Right lobe of liver (tissue), 6 donors: ENCODE measurements around the gene SERPINA3. TPM values are rescaled to one million over a fixed set of nuclear protein-coding genes. Genes with fewer than 3 reads are reported as not detected.

Experiments used
- ATAC-seq, 4 donors: fragments of 200-7000 bp; cut with Tn5 transposase; one replicate each; pipeline ENCODE4 v1.9.1; 2020; ENCODE audit warnings: mild to moderate bottlenecking in 4 of 4, moderate library complexity in 4 of 4
- DNase-seq, 3 donors: peaks; one replicate each; pipeline ENCODE4 v3.0.0-alpha.2; 2020
- H3K27ac ChIP-seq, 3 donors: fragments of 200-600 bp; one replicate each; pipeline ENCODE4 v1.8.0; 2022
- H3K27me3 ChIP-seq, 2 donors: fragments of 200-600 bp; one replicate each; pipeline ENCODE4 v1.8.0; 2022
- H3K36me3 ChIP-seq, 4 donors: fragments of 200-600 bp; sonication (generic) in 1 of 4; one replicate each; pipeline versions ENCODE4 v1.5.1 to v1.8.0; 2017 to 2022; ENCODE audit warnings: control low read depth in 1 of 4
- H3K4me1 ChIP-seq, 4 donors: fragments of 200-600 bp; sonication (generic) in 1 of 4; one replicate each; pipeline versions ENCODE4 v1.5.1 to v1.8.0; 2017 to 2022; ENCODE audit warnings: control low read depth in 1 of 4
- H3K4me3 ChIP-seq, 3 donors: fragments of 200-600 bp; one replicate each; pipeline ENCODE4 v1.8.0; 2022
- H3K9me3 ChIP-seq, 4 donors: fragments of 200-600 bp; sonication (generic) in 1 of 4; one replicate each; pipeline versions ENCODE4 v1.5.1 to v1.8.0; 2017 to 2022; ENCODE audit warnings: control low read depth in 1 of 4
- POLR2A ChIP-seq: fragments of 450-650 bp; IDR thresholded peaks from one replicate; pipeline ENCODE4 v1.6.1; 2017; ENCODE audit warnings: antibody characterized with exemption, mild to moderate bottlenecking
- WGBS: methylation state at CpG from one replicate; pipeline ENCODE4 v1.1.6; 2018; ENCODE audit warnings: low coverage, low lambda C conversion rate; ENCODE audit not compliant: insufficient coverage; ENCODE audit errors: missing lambda C conversion rate; 5-methylcytosine and 5-hydroxymethylcytosine counted together
- intact Hi-C, 2 donors: fragments of 100-400 bp; cut with DNase I; formaldehyde crosslinking; loops; one replicate each; pipeline versions ENCODE4 v1.11.2 to v1.14.1; 2022
- total RNA-seq, 6 experiments: library from RNA; depleted of rRNA in 2 of 6; stranded (reverse); fragments of >200 nt in 2 of 6; fragmentation: NEBNext Ultra II Directional in 3 of 6; extraction: Animal tissue kit (Norgen Biotek cat#: 25700) in 3 of 6; gene quantifications; one replicate each; pipeline versions ENCODE4 v1.1.0 to v1.2.4, GENCODE V29; 2016 to 2023
- TF ChIP-seq, protein P1 (sequence below), 4 donors: fragments of 200-600 bp in 3 of 4; fragments of 450-650 bp in 1 of 4; IDR thresholded peaks; one replicate each; pipeline versions ENCODE4 v1.5.1 to v1.8.0; 2016 to 2022; ENCODE audit warnings: antibody characterized with exemption in 4 of 4, mild to moderate bottlenecking in 2 of 4
- donor health status: DM: no; HTN: yes; CAD: no.
- donor health status: DM: no; HTN: no; CAD: no.
- donor health status: DM: no; HTN: no; CAD: no.
- donor health status: DM: no; HTN: yes; CAD: no.
- donor health status: DM: no; HTN: yes; CAD: no.

Gene SERPINA3
- total RNA-seq, 6 experiments from 2014 or later: 5,211 to 12,749 (median 8,707) TPM

GRCh38 chr14:94569381-94570001 is 42.7 kb upstream of the SERPINA3 start:
- Histone ChIP-seq H3K4me3 (no peak overlapping the region), H3K9me3 (no peaks in the 10 kb centered on the region), H3K36me3 (peaks cover 0 to 7% (median 0%) of the 10 kb centered on the region in 4 donors), H3K27ac (peak overlapping the region in 2 of 3 donors; percentile 69 to 76), H3K27me3 (no peaks in the 10 kb centered on the region), H3K4me1 (peaks cover 0 to 66% (median 23%) of the 10 kb centered on the region in 4 donors)
- TF ChIP-seq POLR2A: no peak
- TF ChIP-seq, protein P1, sequence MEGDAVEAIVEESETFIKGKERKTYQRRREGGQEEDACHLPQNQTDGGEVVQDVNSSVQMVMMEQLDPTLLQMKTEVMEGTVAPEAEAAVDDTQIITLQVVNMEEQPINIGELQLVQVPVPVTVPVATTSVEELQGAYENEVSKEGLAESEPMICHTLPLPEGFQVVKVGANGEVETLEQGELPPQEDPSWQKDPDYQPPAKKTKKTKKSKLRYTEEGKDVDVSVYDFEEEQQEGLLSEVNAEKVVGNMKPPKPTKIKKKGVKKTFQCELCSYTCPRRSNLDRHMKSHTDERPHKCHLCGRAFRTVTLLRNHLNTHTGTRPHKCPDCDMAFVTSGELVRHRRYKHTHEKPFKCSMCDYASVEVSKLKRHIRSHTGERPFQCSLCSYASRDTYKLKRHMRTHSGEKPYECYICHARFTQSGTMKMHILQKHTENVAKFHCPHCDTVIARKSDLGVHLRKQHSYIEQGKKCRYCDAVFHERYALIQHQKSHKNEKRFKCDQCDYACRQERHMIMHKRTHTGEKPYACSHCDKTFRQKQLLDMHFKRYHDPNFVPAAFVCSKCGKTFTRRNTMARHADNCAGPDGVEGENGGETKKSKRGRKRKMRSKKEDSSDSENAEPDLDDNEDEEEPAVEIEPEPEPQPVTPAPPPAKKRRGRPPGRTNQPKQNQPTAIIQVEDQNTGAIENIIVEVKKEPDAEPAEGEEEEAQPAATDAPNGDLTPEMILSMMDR (IDR thresholded peaks at IDR 0.05): no peak
- 31% methylated on average over 14 of the region's 20 CpGs for WGBS
- peak; percentile 78 to 93 (median 84) for ATAC-seq
- intact Hi-C loops: no loop called here
- DNase-seq: peak; percentile 85 to 95 (median 95)

GRCh38 chr14:94570002-94570400 is 42.2 kb upstream of the SERPINA3 start:
- TF ChIP-seq POLR2A: no peak
- TF ChIP-seq, protein P1 (IDR thresholded peaks at IDR 0.05): no peak
- peaks cover 0 to 7% (median 0%) of the 10 kb centered on the region in 4 donors for H3K36me3 ChIP-seq
- H3K4me1 ChIP-seq: peaks cover 0 to 66% (median 23%) of the 10 kb centered on the region in 4 donors
- H3K4me3 ChIP-seq: no peak overlapping the region
- 40% methylated on average over 2 of the region's 6 CpGs for WGBS
- ATAC-seq (no peak), DNase-seq (no peak)
- no peaks in the 10 kb centered on the region for H3K27me3 ChIP-seq
- no peaks in the 10 kb centered on the region for H3K9me3 ChIP-seq
- peak overlapping the region in 2 of 3 donors; percentile 69 to 76 for H3K27ac ChIP-seq
- intact Hi-C loops: no loop called here

DNA sequence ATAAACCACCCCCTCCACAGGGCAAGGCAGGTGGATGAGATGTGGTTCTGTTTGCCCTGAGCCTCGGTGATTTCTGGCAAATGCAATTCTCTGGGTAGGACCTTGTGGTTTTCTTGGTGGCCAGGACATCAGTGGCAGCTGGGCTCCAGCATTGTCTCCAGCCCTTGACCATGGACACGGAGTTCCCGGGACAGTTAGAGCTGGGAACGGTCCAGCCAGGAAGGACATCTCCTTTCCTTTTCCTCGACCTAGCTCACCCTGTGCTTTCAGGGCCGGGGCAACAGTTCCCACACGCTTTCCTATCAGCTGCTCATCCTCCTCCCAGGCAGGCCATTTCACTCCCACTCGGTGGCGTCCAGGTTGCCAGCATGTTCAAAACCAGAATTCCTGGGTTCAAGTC is 41.8 kb upstream of the SERPINA3 start:
- Histone ChIP-seq H3K4me1 (peaks cover 0 to 66% (median 25%) of the 10 kb centered on the region in 4 donors), H3K27me3 (no peaks in the 10 kb centered on the region), H3K9me3 (no peaks in the 10 kb centered on the region), H3K27ac (peak overlapping the region in 2 of 3 donors; percentile 72 to 76), H3K36me3 (peaks cover 0 to 7% (median 0%) of the 10 kb centered on the region in 4 donors), H3K4me3 (no peak overlapping the region)
- no peak for ATAC-seq
- no peak for DNase-seq
- TF ChIP-seq, protein P1 (IDR thresholded peaks at IDR 0.05): no peak
- no peak for TF ChIP-seq POLR2A
- 51% methylated on average over 6 of the region's 9 CpGs for WGBS
- intact Hi-C loops: no loop called here

GRCh38 chr14:94571395-94571794 is 40.8 kb upstream of the SERPINA3 start:
- intact Hi-C loops: no loop called here
- peaks cover 0 to 73% (median 27%) of the 10 kb centered on the region in 4 donors for H3K4me1 ChIP-seq

More at GRCh38 chr14:94571395-94571794, 40.8 kb upstream of the SERPINA3 start:
- ATAC-seq: peak in 2 of 4 donors; percentile 8 to 16
- TF ChIP-seq POLR2A: no peak
- TF ChIP-seq, protein P1 (IDR thresholded peaks at IDR 0.05): no peak
- H3K36me3 ChIP-seq: peaks cover 0 to 7% (median 0%) of the 10 kb centered on the region in 4 donors
- no peaks in the 10 kb centered on the region for H3K9me3 ChIP-seq
- 14% methylated on average over 5 of the region's 7 CpGs for WGBS
- no peak for DNase-seq
- H3K27ac ChIP-seq: peak overlapping the region; percentile 22 to 76 (median 72)
- H3K4me3 ChIP-seq: no peak overlapping the region
- H3K27me3 ChIP-seq: no peaks in the 10 kb centered on the region
